HG03558 (cell line): ENCODE results near the gene CD93.

Experiments
- ATAC-seq: cut with Tn5 transposase; IDR thresholded peaks from one replicate; pipeline ENCODE4 v1.9.1; 2021; ENCODE audit warnings: moderate number of reproducible peaks; ENCODE audit not compliant: unreplicated experiment; ENCODE audit errors: extremely low read depth

Gene CD93

DNA sequence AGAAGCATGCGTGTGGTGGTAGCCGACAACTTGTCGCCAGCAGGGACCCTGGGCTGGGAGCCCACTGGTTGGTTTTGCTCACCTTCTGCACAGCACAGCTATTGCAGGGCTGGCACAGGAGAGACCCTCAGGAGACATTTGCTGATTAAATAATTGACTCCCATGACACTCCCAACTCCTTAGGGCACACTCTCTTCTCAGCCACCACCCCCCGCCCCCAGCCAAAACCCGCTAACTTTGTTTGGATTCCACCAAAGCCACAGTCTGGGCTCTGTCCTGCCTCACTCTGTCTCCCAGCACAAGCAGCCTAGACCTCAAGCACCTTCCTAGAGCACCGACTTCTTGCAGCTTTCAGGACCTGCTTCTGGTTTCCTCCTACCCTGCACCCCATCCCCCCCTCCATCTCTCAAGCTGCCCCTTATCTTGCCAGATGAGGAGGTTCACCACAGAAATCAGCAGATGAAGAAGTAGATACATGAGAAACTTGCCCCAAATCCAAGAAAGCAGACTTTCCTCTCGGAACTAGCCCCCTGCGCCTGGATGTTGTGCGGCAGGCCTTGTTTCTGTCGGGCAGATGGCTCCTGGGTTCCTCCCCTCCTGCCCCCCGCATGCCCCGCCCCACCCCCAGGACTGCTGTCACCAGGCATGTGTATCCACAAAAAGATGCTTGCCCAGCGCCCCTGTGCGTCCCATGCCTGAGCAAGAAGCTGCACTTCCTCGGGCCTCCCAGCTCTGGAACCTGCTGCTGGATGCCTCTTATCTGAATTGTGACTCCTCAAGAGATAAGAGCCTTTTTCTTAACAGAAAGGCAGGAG, 35.0 kb upstream of the CD93 start:
- no peak for ATAC-seq

DNA sequence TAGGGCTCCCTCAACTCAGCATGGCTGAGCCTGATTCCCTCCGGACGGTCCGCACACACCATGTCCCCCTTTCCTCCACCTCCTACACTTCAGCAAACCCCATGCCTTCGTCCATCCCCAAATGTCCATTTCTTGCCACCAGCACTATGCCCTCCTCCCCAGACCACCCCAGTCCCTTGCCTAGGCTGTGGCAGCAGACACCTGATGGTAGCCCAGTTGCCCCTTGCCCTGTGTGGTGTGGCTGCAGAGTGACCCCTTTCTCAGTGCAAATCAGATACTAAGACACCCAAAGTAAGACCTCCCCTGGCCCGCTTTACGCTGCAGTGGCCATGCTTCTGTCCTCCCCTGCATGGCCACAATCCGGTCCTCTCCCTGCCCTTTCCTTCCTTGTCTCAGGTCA, 34.1 kb upstream of the CD93 start:
- ATAC-seq: no peak

DNA sequence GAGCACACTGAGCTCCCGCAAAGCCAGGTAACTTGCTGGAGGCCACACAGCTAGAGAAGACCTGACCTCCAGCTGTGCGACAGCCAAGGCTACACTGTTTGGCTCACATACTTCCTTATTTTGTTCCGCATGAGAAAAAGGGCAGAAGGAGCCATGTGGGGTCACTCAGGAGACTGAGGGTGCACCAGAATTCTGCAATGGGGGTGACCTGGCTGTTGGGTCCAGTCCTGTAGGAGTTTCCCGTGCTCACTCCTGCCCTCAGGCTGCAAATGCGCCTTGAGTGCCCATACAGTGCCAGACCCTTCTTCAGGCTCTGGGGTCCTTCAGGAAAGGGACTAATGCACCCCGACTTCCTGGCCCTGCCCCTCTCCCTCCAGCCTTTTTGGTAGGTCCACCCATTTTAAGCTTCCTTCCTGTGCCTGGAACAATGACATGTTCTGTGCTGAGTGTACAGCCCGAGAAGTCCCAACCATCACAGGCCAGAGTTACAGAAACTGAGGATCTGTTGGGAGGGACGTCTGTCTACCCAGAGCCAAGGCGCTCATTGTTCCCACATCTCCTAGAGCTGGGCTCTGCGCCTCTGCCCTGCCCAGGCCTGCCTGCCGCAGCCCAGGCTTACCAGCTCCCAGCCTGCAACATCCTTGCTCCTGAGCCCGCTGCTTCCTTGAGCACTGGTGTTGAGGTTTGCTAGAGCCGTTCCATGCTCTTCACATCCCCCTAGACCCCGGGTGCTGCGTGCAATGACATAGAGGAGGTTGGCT, 33.5 kb upstream of the CD93 start:
- no peak for ATAC-seq

DNA sequence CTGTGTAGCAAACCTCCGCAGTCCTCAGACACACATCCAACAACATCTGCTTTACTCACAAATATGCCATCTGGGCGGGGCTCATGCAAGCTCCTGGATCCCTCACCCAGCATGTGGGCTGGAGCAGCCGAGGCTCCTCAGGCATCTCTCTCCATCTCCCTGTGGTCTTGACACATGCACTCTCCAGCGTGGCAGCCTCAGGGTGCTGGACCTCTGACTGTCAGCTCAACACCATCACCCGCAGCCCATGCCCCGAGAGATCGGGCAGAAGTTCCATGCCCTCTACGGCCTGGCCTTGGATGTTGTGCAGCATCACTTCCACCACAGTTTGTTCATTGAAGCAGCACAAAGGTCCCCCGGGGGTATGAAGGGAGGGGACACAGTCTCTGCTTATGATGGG, 32.6 kb upstream of the CD93 start:
- no peak for ATAC-seq

DNA sequence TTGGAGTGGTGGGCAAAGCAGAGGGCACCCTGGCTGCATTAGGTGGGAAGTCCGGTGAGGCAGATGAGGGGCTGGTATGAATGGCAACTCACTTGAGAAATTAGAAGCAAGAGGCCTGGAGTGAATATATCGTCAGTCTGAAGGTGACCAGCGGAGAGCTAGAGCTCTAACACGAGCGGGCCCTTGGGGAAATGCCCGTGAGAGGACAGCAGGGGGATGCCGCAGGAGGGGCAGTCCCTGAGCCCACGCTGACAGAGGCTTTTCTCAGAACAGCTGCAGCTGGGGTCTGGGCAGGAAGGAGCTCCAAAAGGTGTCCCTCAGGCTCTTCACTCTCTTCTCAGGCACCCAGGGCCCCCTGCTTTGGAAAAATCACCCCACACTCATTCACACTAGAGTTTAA, 32.0 kb upstream of the CD93 start:
- no peak for ATAC-seq

DNA sequence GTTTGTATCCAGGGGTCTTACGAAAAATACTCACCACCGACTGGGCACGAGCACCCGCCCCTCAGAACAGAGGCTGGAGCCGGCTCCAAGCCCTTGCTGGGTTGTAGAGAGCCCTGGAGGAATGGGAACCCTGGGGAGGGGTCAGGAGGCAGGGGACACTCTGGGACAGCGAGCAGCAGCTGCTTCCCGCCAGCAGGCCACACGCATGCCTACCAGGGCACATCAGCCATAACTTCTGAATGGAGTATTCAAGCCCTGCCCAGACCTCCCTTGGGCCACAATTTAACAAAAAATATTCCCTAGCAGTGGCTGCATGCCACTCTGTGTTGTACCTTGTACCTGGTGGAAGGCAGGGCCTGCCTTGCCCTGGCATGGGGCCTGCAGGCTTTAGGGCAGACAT, 31.6 kb upstream of the CD93 start:
- no peak for ATAC-seq

DNA sequence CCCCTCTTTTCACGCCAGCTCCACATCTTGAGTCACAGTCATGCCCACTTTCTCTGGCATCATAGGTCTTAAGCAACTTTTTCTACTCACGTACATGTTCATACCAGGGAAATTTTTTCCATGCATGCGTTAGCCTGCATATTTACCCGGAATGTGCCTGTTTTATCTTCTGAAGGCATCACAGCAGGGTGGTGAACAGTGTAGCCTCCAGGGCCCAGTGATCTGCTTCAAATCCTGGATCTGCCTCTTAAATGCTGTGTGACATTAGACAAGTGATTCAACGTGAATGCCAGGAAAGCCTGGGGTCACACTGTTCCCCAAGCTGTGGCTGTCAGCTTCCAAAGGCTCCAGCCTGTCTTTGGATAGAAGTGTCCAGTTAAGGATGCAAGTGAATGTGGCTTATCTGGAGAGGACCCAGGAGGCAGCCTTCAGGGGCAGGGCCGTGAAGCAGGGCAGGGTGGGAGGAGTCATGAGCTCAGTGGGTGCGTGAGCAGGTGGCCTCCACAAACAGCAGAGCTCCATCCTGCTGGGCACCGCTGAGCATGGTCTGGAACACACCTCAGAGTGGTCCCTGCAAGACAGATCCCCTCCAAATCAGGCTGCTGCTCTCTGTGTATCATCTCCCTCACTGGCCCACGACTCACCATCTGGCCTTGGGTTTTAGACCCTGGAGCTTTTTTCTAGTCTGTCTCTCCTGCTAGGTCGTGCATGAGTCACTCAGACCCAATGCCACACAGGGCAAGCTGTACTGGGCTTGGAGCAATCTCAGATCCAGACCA, 30.4 kb upstream of the CD93 start:
- ATAC-seq: no peak

DNA sequence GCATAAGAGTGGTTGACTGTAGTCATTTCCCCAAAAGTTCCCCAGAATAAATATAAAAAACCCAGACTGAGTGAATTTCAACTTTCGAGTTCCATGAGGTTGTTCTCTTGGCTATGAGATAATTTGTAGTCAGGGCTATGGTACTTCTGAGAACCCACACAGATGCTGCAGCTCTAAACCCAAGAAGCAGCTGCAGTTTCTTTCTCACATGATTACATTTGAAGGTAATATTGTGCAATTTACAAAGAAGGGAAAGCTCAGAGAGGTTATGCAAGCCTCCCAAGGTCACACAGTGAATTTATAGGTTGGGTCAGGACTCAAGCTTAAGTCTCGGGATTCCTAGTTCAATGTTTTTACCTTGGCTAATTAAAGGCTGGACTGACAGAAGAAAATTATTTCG, 29.7 kb upstream of the CD93 start:
- no peak for ATAC-seq

DNA sequence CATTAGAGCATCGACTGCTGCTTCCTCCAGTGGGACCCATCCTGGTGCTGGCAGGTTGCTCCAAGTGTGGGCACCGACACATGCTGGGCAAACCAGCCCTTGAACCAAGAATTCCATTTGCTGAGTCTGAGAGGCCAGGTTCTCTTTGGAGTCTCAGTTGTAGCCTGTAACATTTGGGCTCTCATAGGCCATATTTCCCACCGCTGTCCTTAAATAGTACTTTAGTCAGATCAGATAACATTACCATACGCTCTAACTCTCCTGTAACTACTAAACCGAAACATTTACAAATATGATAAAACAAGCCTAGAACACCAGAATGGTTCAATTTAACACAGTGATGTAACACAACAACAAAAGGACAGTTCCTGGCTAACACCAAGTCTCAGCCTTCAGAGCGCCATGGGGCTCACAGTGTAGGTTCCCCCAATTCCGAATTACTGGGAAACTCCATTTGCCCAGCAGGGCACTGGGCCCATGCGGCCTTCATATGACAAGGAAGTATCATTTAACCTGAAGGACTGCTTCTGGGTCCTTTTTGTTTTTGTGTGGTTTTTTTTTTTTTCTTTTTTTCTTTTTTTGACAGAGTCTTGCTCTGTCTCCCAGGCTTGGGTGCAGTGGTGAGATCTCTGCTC, 28.4 kb upstream of the CD93 start:
- ATAC-seq: no peak

DNA sequence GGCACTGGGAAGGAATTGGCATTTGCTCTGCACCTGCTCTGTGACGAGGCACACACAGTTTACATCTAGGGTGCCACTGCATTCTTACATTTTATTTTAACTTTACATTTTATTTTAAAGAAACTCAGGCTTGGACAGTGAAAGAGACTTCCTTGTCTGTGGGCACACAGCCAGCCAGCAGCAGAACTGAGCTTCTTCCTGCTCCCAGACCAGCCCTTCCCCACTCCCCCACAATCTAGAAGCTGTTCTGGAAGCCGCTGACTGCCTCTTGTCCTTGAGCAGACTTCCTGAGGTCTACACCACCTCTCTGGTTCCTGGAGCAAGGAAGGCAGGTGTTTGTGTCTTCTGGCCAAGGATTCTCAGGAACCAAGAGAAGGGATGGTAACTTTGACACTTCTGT, 27.9 kb upstream of the CD93 start:
- no peak for ATAC-seq

DNA sequence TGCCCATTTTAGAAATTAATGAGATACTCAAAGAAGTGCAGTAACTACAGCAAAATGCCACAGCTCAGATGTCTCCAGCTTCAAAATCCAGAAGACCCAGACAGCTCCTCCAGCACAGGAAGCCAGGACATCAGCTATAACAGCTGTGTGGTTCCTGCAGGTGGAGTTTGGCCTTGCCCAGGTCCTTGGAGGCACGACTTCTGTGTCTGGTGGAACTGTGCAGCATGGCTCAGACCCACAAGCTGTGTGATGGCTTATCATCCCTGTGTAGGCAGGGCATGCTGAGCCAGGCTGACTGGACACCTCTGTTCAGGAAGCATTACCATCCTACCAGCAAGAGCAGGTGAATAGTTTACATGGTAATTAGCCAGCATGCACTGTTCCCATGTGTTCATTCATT, 26.5 kb upstream of the CD93 start:
- no peak for ATAC-seq

DNA sequence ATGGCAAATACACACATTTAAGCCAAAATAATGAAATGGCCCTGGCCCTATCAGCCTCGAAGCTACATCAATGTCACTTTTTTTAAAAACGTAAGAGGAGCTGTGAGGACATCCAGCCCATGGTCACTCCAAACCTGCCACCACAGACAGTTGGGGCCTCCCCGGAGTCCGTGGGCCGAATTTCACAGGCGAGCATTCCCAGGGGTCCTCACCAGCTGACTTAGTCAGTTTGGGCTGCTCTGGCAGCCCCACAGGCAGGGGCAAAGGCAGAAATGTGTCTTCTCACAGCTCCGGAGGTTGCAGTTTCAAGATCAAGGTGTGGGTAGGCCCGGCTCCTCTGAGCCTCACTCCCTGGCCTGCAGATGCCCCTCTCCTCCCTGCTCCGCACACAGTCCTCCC, 25.8 kb upstream of the CD93 start:
- no peak for ATAC-seq

DNA sequence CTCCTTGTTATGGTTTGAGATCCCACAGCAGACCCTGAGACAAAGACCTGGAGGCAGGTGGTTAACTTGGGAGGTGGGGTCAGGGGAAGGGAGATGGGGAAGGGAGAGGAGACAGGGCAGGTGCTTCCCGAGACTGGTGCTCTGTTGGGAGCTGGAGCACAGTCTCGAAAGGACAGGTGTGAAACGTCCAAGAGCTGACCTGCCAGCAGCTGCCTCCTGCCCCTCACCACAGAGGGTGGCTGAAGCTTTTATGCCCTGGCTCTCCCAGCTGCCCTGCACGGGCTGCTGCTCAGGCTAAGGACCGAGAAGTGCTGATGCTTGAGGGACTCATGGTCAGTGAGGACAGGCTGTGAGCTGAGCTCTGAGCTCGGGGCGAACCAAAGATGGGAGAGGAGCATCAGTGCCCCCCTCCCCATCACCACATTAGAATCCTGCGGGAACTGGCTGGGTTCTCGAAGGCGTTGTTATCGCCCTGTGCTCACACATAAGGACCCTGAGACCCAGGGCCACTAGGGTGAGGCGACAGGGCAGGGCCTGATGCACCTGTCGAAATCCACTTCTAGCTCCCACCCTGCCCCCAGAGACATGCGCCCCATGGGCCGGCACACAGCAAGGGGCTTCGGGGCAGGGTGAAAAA, 25.3 kb upstream of the CD93 start:
- ATAC-seq: no peak

DNA sequence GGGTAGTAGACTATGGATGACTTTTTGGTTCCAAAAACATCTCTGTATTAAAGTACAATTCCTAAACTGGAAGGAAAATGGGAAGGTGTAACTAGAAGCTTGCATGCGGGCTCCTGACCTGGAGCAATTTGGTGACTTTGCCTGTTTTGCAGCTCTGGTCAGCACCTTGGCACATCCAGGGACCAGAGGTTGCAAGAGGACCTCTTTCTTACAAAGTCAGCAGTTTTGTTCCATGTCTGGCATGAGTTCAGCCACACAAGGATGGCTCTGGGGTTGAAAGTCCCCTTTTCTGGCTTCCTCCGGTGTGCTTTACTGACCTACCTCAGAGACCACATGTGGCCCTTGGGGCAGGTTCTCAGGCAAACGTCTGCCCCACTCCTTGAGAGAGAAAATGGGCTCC, 22.7 kb upstream of the CD93 start:
- ATAC-seq: no peak

DNA sequence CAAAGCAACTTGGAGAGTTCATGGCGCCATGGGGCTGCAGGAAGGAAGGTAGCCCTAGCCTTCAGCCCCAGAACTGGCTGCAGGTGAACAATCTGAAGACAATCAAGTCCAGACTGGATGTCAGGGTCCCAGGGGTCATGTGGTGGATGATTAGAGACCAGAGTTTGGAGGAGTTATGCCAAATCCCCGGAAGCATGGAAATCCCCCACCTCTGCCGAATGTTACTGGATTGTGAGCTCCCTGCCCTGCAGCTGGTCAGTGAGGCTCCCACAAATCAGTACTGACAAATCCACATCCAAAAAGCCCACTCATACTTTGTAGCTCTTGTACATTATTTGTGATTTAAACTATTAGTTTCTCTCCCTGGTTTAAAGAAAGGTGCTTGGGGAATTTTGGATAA, 21.3 kb upstream of the CD93 start:
- no peak for ATAC-seq

DNA sequence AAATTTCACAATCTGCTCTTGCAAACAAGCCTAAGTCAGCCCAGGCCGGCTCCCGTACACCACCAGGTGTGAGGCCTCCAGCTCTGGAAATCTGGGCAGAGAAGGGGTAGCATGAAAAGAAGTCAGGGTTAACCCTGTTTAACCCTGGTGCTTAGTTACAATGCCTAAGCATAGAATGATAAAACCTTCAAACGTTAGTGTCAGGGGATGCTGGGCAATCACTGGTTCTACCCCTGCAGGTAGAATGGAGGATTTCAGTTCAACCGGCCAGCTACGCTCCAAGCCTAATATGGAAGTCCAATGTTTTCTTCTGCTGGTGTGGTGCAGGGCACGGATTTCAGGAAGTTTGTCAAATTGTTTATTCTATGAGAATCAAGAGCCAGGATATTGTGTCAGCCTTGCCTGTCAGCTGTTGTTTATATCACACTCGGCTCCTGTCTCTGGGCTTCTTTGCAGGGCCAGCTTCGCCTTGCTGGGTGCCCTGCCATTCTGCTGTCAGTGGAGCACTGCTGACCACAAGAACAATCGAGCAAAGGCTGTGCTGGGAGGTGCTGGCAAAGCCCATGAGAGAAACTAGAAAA, 20.2 kb upstream of the CD93 start:
- no peak for ATAC-seq

DNA sequence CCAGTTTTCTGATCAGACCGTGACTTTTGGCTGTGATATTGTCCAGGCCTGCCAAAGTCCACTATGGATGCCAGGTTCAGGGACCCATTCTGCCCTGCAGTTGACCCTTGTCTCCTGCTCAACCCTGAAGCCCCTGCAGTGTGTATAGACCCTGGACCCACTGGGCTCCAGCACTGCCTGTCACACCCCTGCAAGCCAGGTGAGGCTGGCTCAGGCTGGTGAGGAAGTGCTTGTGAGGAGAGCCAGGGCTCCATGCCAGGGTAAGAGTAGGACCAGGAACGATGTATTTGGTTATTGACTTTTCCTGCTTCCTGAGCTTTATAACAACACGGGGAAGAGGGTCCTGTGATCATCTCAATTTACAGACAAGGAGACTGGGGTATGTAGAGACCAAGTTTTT, 19.1 kb upstream of the CD93 start:
- ATAC-seq: no peak

DNA sequence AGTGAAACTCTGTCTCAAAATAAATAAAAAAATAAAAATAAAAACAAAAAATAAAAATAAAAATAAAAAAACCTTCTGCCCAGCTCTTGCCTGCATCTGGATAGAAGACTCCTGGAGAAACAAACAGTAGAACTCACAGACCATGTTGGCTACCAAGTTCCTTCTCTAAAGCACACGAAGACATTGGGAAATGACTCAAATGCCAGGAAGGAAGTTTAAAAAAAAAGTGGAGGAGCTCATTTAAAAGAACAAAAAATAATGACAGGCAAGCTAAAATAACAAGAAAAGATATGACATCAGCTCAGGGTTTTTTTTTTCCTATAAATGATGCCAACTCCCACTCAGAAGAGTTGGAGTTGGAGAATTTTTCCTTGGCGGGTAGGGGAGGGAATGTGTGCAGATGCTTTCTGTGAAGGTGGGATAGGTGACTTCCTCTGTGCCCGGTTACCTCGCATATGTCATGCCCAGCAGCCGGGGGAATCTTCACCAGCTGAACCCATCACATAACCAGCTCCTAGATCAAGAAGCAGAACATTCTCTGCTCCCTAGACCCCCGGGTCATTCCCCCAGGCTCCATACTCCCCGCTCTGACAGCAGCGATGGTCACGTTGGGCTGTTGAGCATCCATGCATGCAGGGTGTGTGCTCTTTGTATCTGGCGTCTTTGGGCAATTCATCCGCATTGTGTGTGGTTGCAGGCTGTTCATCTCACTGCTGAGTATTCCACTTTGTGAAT, 17.3 kb upstream of the CD93 start:
- no peak for ATAC-seq

DNA sequence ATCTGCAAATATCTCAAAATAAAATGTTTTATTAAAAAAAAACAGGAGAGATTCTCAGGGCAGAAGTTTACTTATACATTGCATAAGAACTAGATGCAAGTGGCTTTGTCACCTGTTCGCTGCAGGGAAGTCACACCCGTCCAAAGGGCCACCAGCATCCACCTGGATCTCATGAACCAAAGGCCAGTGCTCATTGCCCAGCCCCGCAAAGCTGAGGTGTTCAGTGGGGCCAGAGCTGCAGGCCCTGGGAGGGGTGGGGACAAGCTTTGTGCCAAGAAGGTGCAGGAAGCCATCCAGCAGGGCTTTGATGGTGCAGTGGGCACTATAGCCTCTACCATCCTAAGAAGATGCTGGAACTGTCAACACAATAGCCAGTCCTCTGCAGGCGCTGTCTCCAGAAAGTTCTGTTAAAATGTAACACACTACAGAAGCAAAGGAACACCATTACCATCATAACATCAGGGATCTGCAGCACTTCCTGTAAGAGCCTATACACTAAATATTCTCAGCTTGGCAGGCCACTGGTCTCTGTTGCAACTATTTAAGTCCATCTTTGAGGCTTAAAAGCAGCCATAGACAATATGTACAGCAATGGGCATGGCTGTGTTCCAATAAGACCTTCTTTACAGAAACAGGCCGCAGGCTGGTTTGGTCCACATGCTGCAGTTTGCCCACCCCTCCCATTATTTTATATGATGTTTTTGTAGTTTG, 15.7 kb upstream of the CD93 start:
- ATAC-seq: no peak
